Tibial nerve (tissue), 4 donors: ENCODE measurements around the gene FBLN2. TPM values are rescaled to one million over a fixed set of nuclear protein-coding genes. Genes with fewer than 3 reads are reported as not detected.

Experiments
- DNase-seq, 2 donors: peaks; one replicate each; pipeline ENCODE4 v3.0.0-alpha.2; 2019; ENCODE audit warnings: low spot score in 2 of 2
- H3K27ac ChIP-seq, 4 donors: fragments of 200-600 bp; sonication (generic) in 3 of 4; one replicate each; pipeline ENCODE4 v1.5.1; 2017 to 2019; ENCODE audit warnings: mild to moderate bottlenecking in 1 of 4
- H3K27me3 ChIP-seq, 2 donors: fragments of 200-600 bp; sonication (generic) in 1 of 2; one replicate each; pipeline versions ENCODE4 v1.5.1 to v1.6.0; 2017 to 2019
- H3K36me3 ChIP-seq, 3 donors: fragments of 200-600 bp; sonication (generic); one replicate each; pipeline ENCODE4 v1.5.1; 2018 to 2019
- H3K4me1 ChIP-seq, 4 donors: fragments of 200-600 bp; sonication (generic) in 3 of 4; one replicate each; pipeline ENCODE4 v1.5.1; 2017 to 2019
- H3K4me3 ChIP-seq, 4 donors: fragments of 200-600 bp; sonication (generic) in 3 of 4; one replicate each; pipeline ENCODE4 v1.5.1; 2017 to 2019; ENCODE audit warnings: mild to moderate bottlenecking in 1 of 4, moderate library complexity in 1 of 4
- H3K9me3 ChIP-seq, 4 donors: fragments of 200-600 bp; sonication (generic) in 3 of 4; one replicate each; pipeline ENCODE4 v1.5.1; 2017 to 2019
- CTCF ChIP-seq, 5 experiments: fragments of 200-600 bp in 3 of 5; fragments of 450-650 bp in 2 of 5; sonication (generic) in 3 of 5; IDR thresholded peaks; one replicate each; pipeline ENCODE4 v1.5.1; 2016 to 2019; ENCODE audit warnings: antibody characterized with exemption in 5 of 5, mild to moderate bottlenecking in 3 of 5, moderate library complexity in 2 of 5
- EP300 ChIP-seq, 2 donors: sonication (generic); formaldehyde crosslinking; IDR thresholded peaks; one replicate each; pipeline ENCODE4 v1.6.1; 2017; ENCODE audit warnings: antibody characterized with exemption in 2 of 2, mild to moderate bottlenecking in 1 of 2
- POLR2A ChIP-seq, 2 donors: fragments of 450-650 bp; IDR thresholded peaks; one replicate each; pipeline ENCODE4 v1.6.1; 2017; ENCODE audit warnings: antibody characterized with exemption in 2 of 2, mild to moderate bottlenecking in 2 of 2, moderate library complexity in 2 of 2
- WGBS, 2 donors: methylation state at CpG; one replicate each; pipeline ENCODE4 v1.1.5; 2018; 5-methylcytosine and 5-hydroxymethylcytosine counted together
- total RNA-seq, 4 donors: library from RNA; depleted of rRNA; stranded (reverse); fragments of >200 nt; gene quantifications; one replicate each; pipeline ENCODE4 v1.1.0, GENCODE V29; 2016

FBLN2 gene
- total RNA-seq, 4 donors from 2014 or later = 185 to 445 (median 240) TPM

- H3K27ac ChIP-seq = no peak overlapping the region
- WGBS, 2 donors = 56 to 61% methylated on average over 21 of the region's 21 CpGs
- no peak for DNase-seq
- peaks cover 0 to 72% (median 0%) of the 10 kb centered on the region in 3 donors for H3K36me3 ChIP-seq
- TF ChIP-seq CTCF (IDR thresholded peaks at IDR 0.05) (peak in 1 of 5 experiments; percentile 9), EP300 (IDR thresholded peaks at IDR 0.05) (no peak)
- no peak overlapping the region for H3K4me3 ChIP-seq
- no peaks in the 10 kb centered on the region for H3K27me3 ChIP-seq
- no peaks in the 10 kb centered on the region for H3K9me3 ChIP-seq
- peaks cover 0 to 20% (median 5%) of the 10 kb centered on the region in 4 donors for H3K4me1 ChIP-seq
These were observed 74.3 kb downstream of the FBLN2 start for GRCh38 chr3:13623101-13623654.

GRCh38 chr3:13624021-13624420 lies 75.1 kb downstream of the FBLN2 start:
- H3K27me3 ChIP-seq = no peaks in the 10 kb centered on the region
- no peaks in the 10 kb centered on the region for H3K9me3 ChIP-seq
- TF ChIP-seq EP300 (IDR thresholded peaks at IDR 0.05) = no peak
- no peak for TF ChIP-seq CTCF (IDR thresholded peaks at IDR 0.05)
- no peak for TF ChIP-seq POLR2A (IDR thresholded peaks at IDR 0.05)
- peaks cover 0 to 20% (median 5%) of the 10 kb centered on the region in 4 donors for H3K4me1 ChIP-seq
- no peak for DNase-seq
- 85 to 90% methylated on average over 6 of the region's 6 CpGs for WGBS, 2 donors
- no peak overlapping the region for H3K4me3 ChIP-seq
- H3K36me3 ChIP-seq = peaks cover 0 to 72% (median 0%) of the 10 kb centered on the region in 3 donors
- no peak overlapping the region for H3K27ac ChIP-seq

DNA sequence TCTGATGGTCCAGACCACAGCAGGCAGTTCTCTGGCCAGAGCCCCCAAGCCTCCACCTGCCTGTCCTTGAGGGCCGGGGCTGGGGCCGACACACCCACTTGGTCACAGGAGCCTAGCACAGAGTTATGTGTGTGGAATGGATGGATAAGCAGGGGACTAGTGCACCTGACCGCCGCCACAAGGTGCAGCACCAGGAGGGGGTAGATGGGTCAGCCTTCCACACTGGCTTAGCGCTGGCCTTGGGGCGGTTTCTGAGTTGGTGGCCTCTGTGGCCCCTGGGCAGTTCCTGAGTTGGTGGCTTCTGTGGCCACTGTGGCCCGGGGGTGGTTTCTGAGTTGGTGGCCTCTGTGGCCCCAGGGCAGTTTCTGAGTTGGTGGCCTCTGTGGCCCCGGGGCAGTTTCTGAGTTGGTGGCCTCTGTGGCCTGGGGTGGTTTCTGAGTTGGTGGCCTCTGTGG lies 75.8 kb downstream of the FBLN2 start:
- no peak for DNase-seq
- H3K4me1 ChIP-seq = peaks cover 0 to 20% (median 5%) of the 10 kb centered on the region in 4 donors
- WGBS, 2 donors = 92 to 96% methylated on average over 4 to 7 of the region's 8 CpGs
- H3K27ac ChIP-seq = no peak overlapping the region
- H3K4me3 ChIP-seq = no peak overlapping the region
- H3K9me3 ChIP-seq = no peaks in the 10 kb centered on the region
- peaks cover 0 to 72% (median 0%) of the 10 kb centered on the region in 3 donors for H3K36me3 ChIP-seq
- no peaks in the 10 kb centered on the region for H3K27me3 ChIP-seq
- no peak for TF ChIP-seq POLR2A (IDR thresholded peaks at IDR 0.05)
- no peak for TF ChIP-seq EP300 (IDR thresholded peaks at IDR 0.05)
- TF ChIP-seq CTCF (IDR thresholded peaks at IDR 0.05) = no peak

DNA sequence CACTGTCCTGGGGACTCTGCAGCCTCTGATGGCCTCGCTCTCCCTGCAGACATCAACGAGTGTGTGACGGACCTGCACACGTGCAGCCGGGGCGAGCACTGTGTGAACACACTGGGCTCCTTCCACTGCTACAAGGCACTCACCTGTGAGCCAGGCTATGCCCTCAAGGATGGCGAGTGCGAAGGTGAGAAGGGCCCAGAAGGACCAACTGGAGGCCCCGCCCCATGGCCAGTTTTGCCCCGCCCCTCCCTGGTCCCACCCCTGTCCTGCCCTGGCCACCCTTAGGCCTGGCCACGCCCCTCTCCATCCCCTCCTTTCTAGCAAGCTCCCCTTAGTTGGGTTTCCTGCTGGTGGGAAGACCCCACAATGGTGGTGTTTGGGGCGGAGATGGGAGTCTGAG lies 77.5 kb downstream of the FBLN2 start:
- H3K36me3 ChIP-seq = peaks cover 0 to 73% (median 0%) of the 10 kb centered on the region in 3 donors
- 94 to 98% methylated on average over 11 to 12 of the region's 12 CpGs for WGBS, 2 donors
- TF ChIP-seq CTCF (IDR thresholded peaks at IDR 0.05) (no peak), EP300 (IDR thresholded peaks at IDR 0.05) (no peak), POLR2A (IDR thresholded peaks at IDR 0.05) (no peak)
- no peaks in the 10 kb centered on the region for H3K9me3 ChIP-seq
- H3K4me1 ChIP-seq = peaks cover 0 to 17% (median 5%) of the 10 kb centered on the region in 4 donors
- no peaks in the 10 kb centered on the region for H3K27me3 ChIP-seq
- no peak overlapping the region for H3K4me3 ChIP-seq
- DNase-seq = no peak
- no peak overlapping the region for H3K27ac ChIP-seq

GRCh38 chr3:13626915-13627460 lies 78.1 kb downstream of the FBLN2 start:
- no peak for DNase-seq
- Histone ChIP-seq H3K4me1 (peaks cover 0 to 12% (median 5%) of the 10 kb centered on the region in 4 donors), H3K9me3 (no peaks in the 10 kb centered on the region), H3K27ac (no peak overlapping the region), H3K36me3 (peaks cover 0 to 74% (median 0%) of the 10 kb centered on the region in 3 donors), H3K4me3 (no peak overlapping the region), H3K27me3 (no peaks in the 10 kb centered on the region)
- no peak for TF ChIP-seq EP300 (IDR thresholded peaks at IDR 0.05)
- TF ChIP-seq CTCF (IDR thresholded peaks at IDR 0.05) = no peak
- TF ChIP-seq POLR2A (IDR thresholded peaks at IDR 0.05) = no peak
- WGBS, 2 donors = 74 to 79% methylated on average over 9 of the region's 9 CpGs
